Adrenal gland (tissue), 5 donors: ENCODE data around the gene PPP1R12B.

ENCODE experiments used
- POLR2A ChIP-seq, 2 donors: fragments of 450-650 bp; IDR thresholded peaks; one replicate each; pipeline ENCODE4 v1.6.1; 2017; ENCODE audit warnings: antibody characterized with exemption in 2 of 2, mild to moderate bottlenecking in 2 of 2, moderate library complexity in 1 of 2
- TF ChIP-seq, protein P1 (sequence below), 6 experiments: fragments of 450-650 bp in 4 of 6; fragments of 200-600 bp in 2 of 6; sonication (generic) in 1 of 6; IDR thresholded peaks; 1 replicate in 5 of 6; 2 replicates in 1 of 6; pipeline versions ENCODE4 v1.5.1 to v1.8.0; 2016 to 2021; ENCODE audit warnings: antibody characterized with exemption in 6 of 6, mild to moderate bottlenecking in 2 of 6, moderate library complexity in 1 of 6
- donor health status: DM: no; HTN: no; CAD: no.

DNA sequence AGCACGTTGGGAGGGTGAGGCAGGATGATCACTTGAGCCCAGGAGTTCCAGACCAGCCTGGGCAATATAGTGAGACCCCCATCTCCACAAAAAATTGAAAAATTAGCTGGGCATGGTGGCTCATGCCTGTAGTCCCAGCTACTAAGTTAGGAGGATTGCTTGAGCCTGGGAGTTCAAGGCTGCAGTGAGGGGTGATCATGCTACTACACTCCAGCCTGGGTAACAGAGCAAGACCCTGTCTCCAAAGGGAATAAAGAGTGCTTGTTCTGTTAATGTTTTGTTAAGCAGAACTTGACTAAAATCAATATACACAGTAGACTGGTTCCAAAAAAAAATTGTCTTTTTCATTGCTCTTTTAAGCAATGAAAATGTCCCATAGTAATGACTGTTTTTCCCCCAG, 215.3 kb downstream of the PPP1R12B start:
- no peak for TF ChIP-seq POLR2A (IDR thresholded peaks at IDR 0.05)
- TF ChIP-seq, protein P1, sequence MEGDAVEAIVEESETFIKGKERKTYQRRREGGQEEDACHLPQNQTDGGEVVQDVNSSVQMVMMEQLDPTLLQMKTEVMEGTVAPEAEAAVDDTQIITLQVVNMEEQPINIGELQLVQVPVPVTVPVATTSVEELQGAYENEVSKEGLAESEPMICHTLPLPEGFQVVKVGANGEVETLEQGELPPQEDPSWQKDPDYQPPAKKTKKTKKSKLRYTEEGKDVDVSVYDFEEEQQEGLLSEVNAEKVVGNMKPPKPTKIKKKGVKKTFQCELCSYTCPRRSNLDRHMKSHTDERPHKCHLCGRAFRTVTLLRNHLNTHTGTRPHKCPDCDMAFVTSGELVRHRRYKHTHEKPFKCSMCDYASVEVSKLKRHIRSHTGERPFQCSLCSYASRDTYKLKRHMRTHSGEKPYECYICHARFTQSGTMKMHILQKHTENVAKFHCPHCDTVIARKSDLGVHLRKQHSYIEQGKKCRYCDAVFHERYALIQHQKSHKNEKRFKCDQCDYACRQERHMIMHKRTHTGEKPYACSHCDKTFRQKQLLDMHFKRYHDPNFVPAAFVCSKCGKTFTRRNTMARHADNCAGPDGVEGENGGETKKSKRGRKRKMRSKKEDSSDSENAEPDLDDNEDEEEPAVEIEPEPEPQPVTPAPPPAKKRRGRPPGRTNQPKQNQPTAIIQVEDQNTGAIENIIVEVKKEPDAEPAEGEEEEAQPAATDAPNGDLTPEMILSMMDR (IDR thresholded peaks at IDR 0.05) = no peak
